Hepatocyte (in vitro differentiated cells): ENCODE results near the gene DGCR2.

ENCODE experiments used
- EZH2 ChIP-seq: fragments of 200-600 bp; sonication (generic); IDR thresholded peaks from 2 replicates; pipeline ENCODE4 v1.6.1; 2016; ENCODE audit warnings: antibody characterized with exemption, mild to moderate bottlenecking, borderline replicate concordance
- TF ChIP-seq, protein P1 (sequence below): fragments of 200-600 bp; sonication (generic); IDR thresholded peaks from 2 replicates; pipeline ENCODE4 v1.5.1; 2016; ENCODE audit warnings: antibody characterized with exemption, mild to moderate bottlenecking; ENCODE audit not compliant: poor library complexity

DNA sequence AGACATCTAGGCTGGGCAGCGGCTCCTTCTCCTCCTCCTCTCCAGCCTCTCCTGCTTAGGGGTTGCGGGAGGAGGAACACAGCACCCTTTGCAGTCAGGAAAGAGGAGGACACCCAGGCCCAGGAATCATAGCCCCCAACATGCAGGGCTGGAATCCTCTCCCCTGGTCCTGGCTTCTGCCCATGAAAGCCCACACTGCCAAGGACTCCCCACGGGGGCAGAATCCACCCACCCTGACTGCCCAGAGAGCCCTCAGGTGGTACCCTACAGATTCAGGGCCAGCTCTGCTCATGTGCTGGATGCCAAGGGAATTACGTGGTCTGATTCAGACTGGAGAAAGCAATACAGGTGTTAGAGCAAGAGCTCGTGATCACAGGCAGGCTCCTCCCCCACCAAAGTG, 17.8 kb upstream of the DGCR2 start:
- TF ChIP-seq, protein P1, sequence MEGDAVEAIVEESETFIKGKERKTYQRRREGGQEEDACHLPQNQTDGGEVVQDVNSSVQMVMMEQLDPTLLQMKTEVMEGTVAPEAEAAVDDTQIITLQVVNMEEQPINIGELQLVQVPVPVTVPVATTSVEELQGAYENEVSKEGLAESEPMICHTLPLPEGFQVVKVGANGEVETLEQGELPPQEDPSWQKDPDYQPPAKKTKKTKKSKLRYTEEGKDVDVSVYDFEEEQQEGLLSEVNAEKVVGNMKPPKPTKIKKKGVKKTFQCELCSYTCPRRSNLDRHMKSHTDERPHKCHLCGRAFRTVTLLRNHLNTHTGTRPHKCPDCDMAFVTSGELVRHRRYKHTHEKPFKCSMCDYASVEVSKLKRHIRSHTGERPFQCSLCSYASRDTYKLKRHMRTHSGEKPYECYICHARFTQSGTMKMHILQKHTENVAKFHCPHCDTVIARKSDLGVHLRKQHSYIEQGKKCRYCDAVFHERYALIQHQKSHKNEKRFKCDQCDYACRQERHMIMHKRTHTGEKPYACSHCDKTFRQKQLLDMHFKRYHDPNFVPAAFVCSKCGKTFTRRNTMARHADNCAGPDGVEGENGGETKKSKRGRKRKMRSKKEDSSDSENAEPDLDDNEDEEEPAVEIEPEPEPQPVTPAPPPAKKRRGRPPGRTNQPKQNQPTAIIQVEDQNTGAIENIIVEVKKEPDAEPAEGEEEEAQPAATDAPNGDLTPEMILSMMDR, result no peak
- TF ChIP-seq EZH2, result no peak
